HG02885 (cell line): ENCODE measurements around the gene CTDSPL2.
"Not testable (repeated sequence)": the region's sequence is repeated elsewhere in the genome, so short reads cannot be mapped to it uniquely, and the experiment has no call there.

ENCODE experiments used
- ATAC-seq: cut with Tn5 transposase; IDR thresholded peaks from one replicate; pipeline ENCODE4 v1.9.1; 2021; ENCODE audit warnings: mild to moderate bottlenecking; ENCODE audit not compliant: unreplicated experiment, poor library complexity

Gene CTDSPL2

DNA sequence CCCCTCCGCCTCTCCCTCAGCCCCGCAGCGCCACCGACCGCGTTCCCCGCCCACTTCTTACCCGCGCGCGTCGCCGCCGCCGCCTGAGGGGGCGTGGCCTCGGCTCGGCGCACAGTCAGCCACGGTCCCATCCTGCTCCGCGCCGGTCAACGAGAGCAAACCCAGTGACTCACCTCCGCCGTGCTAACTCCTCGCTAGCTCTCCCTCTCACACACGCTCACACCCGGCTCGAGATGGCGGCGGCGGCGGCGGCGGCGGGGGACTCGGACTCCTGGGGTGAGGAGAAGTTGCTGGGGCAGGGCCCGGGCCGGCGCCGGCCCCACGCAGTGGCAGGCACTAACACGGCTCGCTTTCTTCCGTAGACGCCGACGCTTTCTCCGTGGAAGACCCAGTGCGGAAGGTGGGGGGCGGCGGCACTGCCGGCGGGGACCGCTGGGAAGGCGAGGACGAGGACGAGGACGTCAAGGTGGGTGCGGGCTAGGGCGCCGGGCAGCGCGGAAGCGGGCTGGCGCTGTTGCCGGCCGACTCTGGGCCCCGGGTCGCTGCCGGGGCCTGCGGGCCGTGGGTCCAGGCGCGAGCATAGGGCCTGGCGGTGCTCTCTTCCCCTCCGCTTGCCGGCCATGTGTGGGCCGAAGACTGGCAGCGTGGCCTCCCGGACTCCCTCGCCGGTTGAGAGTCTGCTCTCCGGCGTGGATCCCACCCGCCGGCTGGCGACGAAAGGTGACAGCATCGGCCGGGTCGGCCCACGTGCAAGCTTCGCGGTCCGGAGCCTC is 109.7 kb downstream of the CTDSPL2 start, which contains the start of gene EIF3J:
EIF3J (plus strand) TSS at position 186 of the 773 bp plus-strand sequence; CDS start at position 234, 48 bp downstream.
- peak; percentile 86 for ATAC-seq

DNA sequence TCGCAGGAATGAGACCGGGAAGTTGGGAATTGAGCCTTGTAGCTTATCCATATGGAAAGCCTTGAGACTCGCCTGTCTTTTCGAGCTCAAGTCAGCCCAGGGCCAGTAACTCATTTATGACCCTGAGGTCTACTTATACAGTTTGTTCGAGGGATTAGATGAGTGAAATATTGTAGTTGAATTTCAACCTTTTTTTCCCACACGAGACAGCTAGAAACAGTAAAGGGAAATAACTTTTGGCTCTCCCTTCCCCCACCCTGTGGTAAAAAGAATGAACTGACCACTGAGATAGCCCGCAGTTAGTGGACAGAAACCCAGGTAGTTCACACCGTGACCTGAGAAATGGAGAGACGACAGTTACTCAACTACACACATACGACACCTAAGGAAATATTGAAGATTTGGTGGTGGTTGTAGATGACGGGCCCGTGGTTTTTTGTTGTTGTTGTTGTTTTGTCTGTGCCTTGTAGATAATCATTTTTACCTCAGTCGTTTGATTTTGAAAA is 110.4 kb downstream of the CTDSPL2 start:
- ATAC-seq = no peak

DNA sequence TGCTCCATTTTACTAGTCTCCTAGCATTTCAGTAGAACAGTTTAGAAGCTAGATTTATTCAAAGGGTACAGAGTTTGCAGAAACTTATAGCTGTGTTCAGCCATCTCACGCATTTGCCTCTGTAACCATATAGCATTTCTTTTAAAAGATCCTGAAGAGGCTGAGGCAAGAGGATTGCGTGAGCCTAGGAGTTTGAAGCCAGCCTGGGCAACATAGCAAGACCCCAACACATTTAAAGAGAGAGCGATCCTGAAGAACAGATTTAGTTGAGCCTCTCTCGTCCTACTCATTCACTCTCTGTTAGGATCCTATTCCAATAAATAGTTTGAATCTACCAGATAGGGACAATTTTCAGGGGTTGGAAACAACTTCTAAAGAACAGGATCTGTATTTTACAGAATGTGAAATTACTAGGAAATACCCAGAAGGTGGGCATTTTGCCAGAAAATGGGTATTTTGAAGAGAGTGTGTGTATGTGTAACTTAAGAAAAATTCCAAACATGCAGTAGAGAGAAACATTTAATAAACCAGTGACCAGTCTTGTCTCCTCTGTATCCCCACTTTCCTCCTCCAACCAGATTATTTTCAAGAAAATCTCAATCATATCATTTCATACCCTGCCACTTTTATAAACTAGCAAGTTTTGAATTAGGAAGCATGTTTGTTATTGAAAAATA is 114.0 kb downstream of the CTDSPL2 start:
- ATAC-seq = no peak

DNA sequence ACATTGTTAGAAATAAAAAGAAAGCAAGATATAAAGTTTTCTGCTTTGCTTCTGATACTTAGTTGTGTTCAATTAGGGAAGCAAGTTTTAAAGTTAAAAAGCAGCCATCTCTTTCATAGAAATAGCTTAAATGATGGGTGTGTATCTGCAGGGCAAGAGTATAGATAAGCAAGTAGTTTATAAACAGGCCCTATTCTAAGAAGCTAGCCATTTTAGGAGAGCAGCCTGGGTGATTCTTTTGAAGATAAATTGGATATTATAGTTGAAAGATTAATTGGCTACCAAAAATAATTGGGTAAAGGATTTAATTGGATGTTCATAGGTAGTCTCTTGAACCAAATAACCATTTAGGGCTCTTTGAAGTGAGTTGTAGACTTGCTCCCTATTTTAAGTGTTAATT is 115.2 kb downstream of the CTDSPL2 start:
- ATAC-seq = no peak

DNA sequence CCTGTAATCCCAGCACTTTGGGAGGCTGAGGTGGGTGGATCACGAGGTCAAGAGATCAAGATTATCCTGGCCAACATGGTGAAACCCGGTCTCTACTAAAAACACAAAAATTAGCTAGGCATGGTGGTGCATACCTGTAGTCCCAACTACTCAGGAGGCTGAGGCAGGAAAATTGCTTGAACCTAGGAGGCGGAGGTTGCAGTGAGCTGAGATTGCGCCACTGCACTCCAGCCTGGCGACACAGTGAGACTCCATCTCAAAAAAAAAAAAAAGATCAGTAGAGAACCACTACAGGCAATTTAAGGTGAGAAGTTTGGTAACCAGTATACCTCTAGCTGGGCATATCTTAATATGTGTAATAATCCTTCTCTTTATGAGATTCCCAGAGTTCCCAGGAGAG is 117.3 kb downstream of the CTDSPL2 start:
- ATAC-seq = not testable (repeated sequence)

DNA sequence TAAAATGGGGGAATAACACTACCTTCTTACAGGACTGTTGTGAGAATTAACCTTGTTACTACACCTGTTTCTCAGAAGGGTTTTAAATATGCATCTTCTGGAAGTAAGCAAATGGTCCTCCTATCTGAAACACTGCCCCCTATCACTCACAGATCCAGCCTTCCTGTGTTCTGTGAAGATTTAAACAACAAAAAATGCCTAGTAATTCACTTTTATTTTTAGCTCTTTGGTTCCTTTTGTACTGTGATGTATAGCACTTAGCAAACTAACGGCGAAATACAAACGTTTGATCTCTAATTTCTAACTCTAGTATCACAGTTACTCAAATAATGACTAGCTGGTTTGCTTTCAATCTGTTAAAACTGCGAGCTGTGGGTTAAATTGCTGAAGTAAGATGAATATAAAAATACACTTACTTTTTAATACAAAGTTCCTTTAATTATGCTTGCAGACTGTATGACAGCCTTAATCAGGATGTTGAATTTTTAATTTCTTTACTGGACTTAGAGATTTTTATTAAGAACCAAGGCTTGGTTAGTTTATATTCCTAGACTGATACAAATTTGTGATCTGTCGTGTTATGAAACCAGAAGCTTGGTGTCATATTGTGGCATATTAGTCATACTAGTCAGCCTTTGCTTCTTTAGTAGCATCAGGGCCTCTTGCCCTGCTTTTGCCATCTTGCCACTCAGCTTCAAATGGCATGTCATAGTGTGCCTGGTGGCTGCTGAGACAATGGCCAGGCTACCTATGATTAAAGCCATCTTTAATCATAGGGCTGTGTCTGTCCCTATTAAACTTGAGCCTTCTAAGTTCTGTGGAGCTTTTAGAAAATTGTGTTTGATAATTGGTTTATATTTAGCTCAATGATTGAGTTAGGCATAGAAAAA is 118.7 kb downstream of the CTDSPL2 start:
- peak; percentile 55 for ATAC-seq

DNA sequence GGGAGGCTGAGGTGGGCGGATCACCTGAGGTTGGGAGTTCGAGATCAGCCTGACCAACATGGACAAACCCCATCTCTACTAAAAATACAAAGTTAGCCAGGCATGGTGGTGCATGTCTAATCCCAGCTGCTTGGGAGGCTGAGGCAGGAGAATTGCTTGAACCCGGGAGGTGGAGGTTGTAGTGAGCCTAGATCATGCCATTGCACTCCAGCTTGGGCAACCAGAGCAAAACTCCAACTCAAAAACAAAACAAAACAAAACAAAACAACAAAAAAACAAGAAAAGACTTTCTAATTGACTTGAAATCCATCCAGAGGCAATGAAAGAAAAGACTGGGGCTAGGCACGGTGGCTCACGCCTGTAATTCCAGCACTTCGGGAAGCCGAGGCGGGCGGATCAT is 121.7 kb downstream of the CTDSPL2 start:
- ATAC-seq = not testable (repeated sequence)

DNA sequence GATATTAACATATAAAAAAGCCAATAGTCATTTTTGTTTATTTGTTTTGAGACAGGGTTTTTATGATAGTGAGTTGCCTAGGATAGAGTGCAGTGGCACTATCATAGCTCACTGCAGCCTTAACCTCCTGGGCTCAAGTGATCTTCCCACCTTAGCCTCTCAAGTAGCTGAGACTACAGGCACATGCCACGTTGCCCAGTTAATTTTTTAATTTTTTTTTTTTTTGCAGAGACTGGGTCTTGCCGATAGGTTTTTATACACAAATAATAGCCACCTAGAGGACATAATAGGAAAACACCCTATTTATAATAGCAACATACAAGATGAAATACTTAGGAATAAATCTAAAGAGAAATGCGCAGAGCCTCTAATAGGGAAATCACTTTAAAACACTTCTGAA is 122.8 kb downstream of the CTDSPL2 start:
- ATAC-seq = no peak

DNA sequence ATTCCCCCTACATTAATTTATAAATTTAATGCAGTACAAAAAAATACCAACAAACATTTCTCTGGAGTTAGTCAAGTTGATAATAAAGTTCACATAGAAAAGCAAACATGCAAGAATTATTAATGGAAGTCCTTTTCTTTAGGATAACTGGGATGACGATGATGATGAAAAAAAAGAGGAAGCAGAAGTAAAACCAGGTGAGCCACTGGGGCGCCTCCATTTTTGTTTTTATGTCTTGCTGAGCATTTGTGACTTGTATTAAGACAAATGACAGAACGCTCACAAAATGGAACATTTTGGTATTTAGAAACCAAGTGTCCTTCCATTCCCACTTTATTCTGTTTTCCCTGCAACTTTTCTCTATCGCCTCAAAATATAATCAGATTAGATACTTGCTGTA is 123.3 kb downstream of the CTDSPL2 start:
- ATAC-seq = no peak

DNA sequence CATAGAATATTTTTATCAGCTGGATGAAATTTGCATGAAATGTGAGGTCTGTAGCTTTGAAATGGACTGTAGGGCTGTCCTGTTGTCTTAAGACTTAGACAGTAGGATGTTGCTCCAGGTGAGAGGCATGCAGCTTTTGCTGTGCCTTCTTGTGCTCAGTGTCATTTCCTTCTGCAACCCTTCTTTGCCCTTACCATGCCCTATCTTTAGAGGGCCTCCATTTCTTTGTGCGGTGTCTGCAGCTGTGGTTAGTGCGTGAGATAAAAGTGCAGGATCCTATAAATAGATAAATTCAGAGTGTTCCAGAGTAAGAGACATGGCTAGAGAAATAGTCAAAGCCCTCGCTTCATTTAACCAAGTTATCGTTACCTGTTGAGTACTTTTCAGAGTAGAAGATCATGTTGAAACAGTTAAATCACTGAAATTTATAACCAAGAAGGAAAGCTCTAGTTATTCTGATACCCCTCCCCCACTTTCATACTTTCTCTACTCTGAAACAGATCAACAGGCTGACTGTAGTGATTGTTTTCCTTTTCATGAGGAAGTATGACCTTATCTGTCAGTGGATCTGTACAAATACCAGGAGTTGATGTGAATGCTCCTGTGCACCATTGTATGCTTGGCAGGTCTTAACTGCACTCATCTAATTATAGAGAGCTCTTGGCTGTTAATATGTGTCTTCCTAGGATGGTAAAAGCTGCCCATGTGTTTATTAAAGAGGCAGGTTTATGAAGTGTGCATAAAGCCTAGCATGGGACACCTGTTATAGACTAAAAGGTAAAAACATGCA is 127.7 kb downstream of the CTDSPL2 start:
- ATAC-seq = no peak

DNA sequence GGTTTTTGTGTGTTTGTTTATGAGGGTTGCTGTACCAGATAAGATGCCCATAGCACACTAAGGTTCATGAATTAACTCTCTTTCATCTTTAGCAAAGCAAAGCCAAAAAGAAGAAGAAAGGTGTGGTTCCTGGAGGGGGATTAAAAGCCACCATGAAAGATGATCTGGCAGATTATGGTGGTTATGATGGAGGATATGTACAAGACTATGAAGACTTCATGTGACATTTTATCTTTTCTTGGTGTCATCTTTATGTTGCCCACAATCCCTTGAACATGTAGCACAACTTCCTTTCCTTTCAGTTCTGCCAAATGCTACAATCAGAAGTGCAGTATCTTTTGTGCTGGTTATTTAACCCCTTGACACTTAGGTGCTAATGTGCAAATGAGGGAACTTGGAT is 133.5 kb downstream of the CTDSPL2 start:
- not testable (repeated sequence) for ATAC-seq

DNA sequence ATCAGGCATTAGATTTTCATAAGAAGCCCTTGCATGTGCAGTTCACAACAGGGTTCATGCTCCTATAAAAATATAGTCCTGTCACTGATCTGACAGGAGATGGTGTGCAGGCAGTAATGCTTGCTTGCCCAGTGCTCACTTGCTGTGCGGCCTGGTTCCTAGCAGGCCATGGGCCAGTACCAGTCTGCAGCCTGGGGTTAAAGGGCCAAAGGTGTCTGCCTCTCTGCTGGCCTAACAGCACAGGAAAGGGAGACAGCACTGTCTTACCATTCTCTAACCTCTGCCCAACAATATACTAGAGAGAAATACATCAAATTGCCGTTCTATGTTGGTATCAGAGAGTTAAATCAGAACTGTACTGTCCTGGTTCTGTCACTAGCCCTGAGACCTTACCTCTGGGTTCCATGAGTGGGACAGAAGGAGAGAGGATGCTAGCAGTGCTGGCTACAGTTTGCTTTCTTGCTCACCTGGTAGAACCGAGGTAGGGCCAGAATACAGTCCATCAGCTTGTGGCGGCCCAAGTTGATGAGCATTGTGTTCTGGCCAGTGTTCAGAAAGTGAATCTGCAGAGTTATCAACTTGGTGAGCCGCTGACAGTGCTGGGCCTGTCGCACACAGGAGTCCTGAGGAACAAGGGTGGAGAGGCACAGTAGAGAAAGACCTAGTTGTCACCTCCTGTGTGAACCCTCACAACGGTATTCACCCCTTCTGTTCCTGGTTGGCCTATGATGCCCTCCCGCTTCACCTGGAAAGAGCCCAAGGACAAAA is 138.1 kb downstream of the CTDSPL2 start:
- no peak for ATAC-seq

DNA sequence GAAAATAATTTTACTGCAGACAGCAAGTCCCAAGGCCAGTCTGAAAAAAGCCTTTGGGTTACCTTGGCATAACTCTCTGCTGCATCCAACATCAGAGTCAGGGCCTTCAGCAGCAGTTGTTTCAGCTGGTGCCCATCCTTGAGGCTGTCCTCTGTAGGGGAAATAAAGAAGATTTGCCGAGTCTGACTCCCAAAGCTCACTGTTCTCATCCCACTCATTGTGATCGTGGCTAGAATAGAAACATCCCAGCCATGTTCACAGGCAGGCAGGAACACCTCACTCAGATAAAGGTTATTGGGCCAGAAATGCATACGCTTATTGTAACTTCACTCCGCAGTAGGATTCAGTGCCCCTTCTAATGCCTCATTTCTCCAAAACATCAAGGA is 138.7 kb downstream of the CTDSPL2 start:
- ATAC-seq = no peak

DNA sequence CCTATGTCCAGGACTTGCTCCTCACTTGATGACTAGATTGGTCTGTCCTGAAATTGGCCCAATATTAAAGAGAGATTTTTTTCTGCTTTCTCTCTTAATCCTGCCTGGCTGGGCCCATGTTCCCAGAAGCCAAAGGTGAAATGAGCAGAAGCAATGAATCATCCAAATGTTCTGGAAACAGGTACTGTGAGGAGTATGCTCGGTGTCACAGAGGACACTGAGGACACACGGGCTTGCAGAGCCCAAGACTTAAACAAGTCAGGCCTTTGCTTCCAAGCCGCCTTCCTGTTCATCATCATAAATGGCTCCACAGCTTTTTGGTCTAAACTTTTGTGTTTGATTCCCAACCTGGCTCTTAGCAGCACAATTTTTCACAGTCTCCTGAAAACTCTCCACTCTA is 140.9 kb downstream of the CTDSPL2 start:
- ATAC-seq = no peak

DNA sequence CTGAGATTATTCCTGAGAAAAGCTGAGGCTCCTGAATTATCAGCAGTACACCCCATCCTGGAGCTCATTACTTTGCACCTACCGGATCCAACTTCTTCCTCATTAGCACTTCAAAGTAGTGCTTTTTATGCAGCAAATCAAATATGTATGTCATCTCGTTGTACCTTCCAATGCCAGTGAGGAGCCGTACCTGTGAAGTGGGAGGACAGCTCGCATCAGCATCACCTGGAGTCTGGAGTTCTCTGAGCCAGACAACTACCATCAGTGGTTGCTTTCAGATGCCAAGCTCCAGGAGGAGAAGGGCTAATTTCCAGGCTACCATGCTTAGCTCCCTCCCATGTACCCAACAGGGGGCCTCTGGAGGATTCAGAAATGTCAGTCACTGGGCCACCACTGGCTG is 141.9 kb downstream of the CTDSPL2 start:
- no peak for ATAC-seq

DNA sequence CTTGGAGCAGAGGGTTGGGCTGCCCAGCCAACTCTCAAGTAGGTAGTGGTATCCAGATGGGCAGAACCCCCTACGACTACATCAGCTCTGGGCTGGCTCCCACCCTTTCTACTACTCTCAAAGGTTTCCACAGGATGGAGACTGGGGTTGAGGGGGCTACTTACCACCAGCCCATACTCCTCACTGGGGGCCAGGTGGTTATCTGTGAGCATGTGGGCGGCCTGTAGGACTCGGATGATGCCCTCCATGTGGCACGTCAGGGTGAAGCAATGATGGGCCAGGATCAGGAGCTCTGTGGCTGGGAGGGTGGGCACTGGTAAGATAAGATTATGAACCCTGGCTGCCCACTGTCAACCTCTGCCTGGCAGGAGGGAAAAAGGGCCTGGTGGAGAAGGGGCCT is 142.9 kb downstream of the CTDSPL2 start:
- no peak for ATAC-seq

DNA sequence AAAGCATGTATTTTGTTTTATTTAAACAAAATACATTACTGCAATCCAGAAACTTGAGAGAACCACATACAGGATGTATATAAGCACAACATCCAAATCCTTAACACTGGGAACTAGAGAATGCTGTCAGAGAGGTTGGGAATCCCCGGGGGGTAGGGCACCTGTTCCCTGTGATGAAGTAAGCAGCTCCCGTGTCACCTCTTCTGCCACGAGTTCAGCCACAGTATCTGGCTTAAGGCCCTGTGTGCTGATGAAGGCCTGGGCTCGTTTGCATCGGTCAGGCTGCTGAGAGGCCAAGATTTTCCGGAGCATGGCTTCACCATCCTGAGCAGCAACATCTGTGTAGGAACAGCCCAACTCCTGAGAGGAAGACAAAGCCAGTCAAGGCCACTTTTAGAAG is 146.0 kb downstream of the CTDSPL2 start:
- ATAC-seq = no peak

DNA sequence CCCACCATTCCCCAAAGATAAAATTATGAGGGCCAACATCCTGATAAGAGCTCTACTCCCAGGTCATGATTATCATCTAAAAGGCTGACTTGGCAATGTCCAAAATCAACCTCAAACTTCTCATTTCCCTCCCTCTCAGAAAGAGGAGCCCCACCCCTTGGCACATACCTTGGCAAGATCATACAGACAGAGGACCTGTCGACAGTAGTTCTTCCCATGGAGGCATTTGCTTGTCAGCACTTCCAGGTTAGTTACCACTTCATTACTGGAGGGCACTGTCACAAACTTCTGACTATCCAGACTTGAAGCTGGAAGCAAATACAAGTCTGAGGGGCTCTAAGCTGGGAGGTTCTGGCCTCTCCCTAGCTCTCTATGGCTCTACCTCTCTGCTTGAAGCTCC is 147.3 kb downstream of the CTDSPL2 start:
- ATAC-seq = no peak
